ENCODE results near the gene PKD2L2. TPM values are rescaled to one million over a fixed set of nuclear protein-coding genes. Genes with fewer than 3 reads are reported as not detected.
A peak's percentile ranks its signal among the peaks of the same experiment; 100 is the strongest.

PKD2L2 gene
- total RNA-seq, 1 donor, result not detected

DNA sequence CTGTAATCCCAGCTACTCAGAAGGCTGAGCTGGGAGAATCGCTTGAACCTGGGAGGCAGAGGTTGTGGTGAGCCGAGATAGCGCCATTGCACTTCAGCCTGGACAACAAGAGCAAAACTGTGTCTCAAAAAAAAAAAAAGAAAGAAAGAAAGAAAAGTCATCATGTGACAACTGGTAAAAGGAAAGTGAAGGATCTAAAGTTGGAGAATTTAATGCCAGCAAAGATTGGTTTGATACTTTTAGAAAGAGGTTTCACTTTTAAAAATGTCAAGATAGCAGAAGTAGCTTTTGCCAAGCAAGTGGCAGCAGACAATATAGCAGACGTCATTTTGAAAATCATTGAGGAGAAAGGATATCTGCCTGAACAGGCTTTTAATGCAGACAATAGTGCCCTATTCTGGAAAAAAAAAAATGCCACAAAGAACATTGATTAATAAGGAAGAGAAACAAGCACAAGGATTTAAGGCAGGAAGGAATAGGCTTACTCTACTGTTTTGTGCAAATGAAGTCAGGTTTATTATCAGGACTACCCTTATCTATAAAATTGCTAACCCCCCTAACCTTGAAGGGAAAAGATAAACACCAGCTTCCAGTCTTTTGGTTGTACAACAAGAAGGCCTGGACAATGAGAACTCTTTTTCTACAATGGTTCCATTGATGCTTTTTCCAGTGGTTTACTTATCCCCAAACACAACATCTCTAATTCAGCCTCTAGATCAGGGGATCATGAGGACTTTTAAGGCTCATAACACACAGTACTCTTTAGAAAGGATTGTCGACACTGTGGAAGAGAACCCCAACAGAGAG lies 12.0 kb downstream of the PKD2L2 start:
- H3K4me3 ChIP-seq (ENCODE audit: low read depth, low read length), result no peak overlapping the region
- no peak for DNase-seq (ENCODE audit: low read depth)
- TF ChIP-seq, protein P1, sequence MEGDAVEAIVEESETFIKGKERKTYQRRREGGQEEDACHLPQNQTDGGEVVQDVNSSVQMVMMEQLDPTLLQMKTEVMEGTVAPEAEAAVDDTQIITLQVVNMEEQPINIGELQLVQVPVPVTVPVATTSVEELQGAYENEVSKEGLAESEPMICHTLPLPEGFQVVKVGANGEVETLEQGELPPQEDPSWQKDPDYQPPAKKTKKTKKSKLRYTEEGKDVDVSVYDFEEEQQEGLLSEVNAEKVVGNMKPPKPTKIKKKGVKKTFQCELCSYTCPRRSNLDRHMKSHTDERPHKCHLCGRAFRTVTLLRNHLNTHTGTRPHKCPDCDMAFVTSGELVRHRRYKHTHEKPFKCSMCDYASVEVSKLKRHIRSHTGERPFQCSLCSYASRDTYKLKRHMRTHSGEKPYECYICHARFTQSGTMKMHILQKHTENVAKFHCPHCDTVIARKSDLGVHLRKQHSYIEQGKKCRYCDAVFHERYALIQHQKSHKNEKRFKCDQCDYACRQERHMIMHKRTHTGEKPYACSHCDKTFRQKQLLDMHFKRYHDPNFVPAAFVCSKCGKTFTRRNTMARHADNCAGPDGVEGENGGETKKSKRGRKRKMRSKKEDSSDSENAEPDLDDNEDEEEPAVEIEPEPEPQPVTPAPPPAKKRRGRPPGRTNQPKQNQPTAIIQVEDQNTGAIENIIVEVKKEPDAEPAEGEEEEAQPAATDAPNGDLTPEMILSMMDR (IDR thresholded peaks at IDR 0.05; ENCODE audit: insufficient read depth, low read length), result no peak

DNA sequence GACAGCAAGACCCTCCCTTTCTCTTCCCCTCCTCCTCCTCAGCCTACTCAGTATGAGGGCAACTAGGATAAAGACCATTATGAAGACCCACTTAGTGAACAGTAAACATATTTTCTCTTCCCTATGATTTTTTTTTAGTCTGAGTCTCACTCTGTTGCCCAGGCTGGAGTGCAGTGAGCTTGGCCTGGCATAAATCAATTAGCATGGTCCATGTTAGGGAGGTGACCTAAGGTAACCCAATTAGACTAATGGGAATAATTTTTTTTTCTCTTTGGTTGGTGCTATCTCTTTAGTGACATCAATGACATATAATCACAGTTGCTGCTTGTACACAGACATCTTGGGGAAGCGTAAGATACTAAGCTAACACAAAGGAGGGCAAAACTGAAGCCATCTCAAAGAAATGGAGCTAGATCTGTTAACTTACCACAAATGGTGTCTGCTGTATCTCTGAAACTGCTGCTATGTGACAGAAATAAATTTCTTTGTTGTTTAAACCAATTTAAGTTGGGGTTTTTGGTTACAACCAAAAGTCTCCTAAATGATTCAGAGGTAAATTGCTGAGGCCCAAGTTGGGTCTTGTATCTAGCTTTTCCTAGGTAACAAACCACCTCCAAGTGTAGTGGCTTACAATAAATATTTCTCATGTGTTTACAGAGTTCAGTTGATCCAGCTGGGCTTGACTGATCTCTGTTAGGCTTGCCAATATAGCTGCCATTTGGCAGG lies 13.3 kb downstream of the PKD2L2 start:
- no peak overlapping the region for H3K4me3 ChIP-seq (ENCODE audit: low read depth, low read length)
- TF ChIP-seq, protein P1 (IDR thresholded peaks at IDR 0.05; ENCODE audit: insufficient read depth, low read length), result no peak
- DNase-seq (ENCODE audit: low read depth), result no peak

DNA sequence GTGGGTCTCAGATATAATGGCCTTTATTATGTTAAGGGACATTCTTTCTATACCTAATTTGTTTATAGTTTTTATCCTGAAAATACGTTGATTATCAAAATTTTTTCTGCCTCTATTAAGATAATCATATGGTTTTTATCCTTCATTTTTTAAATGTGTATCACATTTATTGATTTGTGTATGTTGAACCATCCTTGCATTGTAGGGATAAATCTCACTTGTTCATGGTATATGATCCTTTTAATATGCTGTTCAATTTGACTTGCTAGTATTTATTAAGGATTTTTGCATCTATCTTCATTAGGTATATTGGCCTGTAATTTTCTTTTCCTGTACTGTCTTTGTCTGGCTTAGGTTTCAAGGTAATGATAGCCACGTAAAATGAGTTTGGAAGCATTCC lies 25.5 kb downstream of the PKD2L2 start:
- TF ChIP-seq, protein P1 (IDR thresholded peaks at IDR 0.05; ENCODE audit: insufficient read depth, low read length), result no peak
- DNase-seq (ENCODE audit: low read depth), result no peak
- no peak overlapping the region for H3K4me3 ChIP-seq (ENCODE audit: low read depth, low read length)

DNA sequence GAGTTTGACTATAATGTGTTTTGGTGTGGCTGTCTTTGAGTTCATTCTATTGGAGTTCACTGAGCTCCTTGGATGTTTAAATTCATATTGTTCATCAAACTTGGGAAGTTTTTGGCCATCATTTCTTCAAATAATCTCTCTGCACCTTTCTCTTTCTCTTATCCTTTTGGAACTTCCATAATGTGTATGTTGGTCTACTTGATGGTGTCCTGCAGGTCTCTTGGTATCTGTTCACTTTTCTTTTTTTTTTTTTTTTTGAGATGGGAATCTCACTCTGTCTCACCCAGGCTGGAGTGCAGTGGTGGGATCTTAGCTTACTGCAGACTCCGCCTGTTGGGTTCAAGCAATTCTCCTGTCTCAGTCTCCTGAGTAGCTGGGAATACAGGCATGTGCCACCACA lies 27.7 kb downstream of the PKD2L2 start:
- DNase-seq (ENCODE audit: low read depth), result no peak
- H3K4me3 ChIP-seq (ENCODE audit: low read depth, low read length), result no peak overlapping the region
- TF ChIP-seq, protein P1 (IDR thresholded peaks at IDR 0.05; ENCODE audit: insufficient read depth, low read length), result no peak

DNA sequence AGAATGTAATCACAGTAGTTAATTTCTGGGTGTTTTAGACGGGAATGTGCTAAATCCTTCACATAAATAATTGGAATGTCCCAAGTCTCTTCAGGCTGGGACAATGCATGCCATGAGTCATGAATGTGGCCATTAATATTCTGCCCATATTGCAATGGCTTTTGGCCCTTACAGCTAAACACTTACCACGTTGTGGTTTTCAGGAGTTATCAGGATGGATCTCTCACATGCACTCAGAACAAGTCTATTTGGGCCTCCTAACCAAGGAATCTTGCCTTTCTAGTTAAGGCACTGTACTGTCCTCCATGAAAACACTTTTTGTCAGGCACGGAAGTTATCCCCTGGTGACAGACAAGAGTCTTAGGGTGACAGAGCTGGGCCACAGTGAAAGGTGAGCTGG lies 32.7 kb downstream of the PKD2L2 start:
- TF ChIP-seq, protein P1 (IDR thresholded peaks at IDR 0.05; ENCODE audit: insufficient read depth, low read length), result no peak
- no peak overlapping the region for H3K4me3 ChIP-seq (ENCODE audit: low read depth, low read length)
- DNase-seq (ENCODE audit: low read depth), result peak; percentile 25

DNA sequence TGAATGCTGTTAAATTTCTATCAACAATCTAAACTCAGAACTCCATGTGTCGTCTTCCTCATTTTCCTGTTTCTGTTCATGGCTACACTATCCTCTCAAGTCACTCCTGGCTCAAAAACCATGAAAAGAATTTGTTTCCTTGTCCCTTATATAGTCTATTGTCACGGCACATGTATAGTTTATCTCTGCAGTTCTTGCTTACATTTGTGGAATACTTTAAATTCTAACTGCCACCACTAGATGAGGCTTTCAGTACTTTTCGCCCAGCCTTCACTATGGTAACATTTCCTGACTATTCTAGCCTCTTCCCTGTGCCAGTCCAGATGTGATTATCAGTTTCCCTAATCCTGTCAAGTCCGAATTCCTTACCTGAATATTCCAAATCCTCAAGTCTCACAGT lies 34.6 kb downstream of the PKD2L2 start:
- TF ChIP-seq, protein P1 (IDR thresholded peaks at IDR 0.05; ENCODE audit: insufficient read depth, low read length), result peak; percentile 44
- peak; percentile 28 for DNase-seq (ENCODE audit: low read depth)
- H3K4me3 ChIP-seq (ENCODE audit: low read depth, low read length), result no peak overlapping the region
